GM12874 (cell line): ENCODE results near the gene KRT8.
A peak's percentile ranks its signal among the peaks of the same experiment; 100 is the strongest.

ENCODE experiments used
- TF ChIP-seq, protein P1 (sequence below): IDR thresholded peaks from 2 replicates; pipeline ENCODE4 v1.5.1; 2011; ENCODE audit warnings: low read depth, mild to moderate bottlenecking, control low read depth, low read length, moderate library complexity; ENCODE audit not compliant: insufficient read depth

KRT8 gene

DNA sequence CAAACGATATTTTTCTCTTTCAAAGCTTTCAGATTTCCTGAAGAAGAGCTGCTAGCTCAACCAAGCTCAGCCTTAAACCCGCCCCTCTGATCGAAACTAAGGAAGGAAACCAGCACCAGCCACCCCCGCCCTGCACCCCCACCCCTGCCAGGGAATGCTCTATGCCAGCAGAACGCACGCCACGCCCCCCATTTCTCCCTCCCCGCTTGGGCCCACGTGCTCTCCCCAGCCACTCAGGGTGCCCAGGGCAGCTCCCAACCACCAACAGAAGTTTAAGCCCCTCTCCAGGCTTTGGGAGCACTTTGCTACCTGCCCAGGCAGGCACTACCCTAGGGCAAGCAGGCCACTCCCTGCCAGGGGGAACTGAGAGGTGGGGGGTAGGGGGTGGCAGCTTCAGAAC, 37.2 kb downstream of the KRT8 start:
- TF ChIP-seq, protein P1, sequence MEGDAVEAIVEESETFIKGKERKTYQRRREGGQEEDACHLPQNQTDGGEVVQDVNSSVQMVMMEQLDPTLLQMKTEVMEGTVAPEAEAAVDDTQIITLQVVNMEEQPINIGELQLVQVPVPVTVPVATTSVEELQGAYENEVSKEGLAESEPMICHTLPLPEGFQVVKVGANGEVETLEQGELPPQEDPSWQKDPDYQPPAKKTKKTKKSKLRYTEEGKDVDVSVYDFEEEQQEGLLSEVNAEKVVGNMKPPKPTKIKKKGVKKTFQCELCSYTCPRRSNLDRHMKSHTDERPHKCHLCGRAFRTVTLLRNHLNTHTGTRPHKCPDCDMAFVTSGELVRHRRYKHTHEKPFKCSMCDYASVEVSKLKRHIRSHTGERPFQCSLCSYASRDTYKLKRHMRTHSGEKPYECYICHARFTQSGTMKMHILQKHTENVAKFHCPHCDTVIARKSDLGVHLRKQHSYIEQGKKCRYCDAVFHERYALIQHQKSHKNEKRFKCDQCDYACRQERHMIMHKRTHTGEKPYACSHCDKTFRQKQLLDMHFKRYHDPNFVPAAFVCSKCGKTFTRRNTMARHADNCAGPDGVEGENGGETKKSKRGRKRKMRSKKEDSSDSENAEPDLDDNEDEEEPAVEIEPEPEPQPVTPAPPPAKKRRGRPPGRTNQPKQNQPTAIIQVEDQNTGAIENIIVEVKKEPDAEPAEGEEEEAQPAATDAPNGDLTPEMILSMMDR, result no peak

DNA sequence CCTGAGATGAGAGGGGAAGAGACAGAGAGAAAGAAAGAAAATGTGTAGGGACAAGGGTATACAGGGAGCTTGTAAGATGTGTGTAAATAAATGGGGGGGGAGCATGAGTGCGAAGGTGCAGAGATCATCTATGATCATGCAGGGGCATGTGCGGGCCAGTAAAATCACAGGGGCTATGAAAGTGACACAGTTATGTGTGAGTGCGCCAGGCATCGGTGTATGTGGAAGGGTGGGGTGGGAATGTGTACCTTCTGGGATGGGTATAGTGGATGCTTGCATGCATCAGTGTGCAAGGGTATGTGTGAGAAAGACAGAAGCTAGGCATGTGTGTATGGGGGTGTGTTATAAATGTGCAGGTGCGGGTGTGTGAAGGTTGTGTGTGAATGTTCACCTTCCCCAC, 37.7 kb downstream of the KRT8 start:
- TF ChIP-seq, protein P1, result no peak

DNA sequence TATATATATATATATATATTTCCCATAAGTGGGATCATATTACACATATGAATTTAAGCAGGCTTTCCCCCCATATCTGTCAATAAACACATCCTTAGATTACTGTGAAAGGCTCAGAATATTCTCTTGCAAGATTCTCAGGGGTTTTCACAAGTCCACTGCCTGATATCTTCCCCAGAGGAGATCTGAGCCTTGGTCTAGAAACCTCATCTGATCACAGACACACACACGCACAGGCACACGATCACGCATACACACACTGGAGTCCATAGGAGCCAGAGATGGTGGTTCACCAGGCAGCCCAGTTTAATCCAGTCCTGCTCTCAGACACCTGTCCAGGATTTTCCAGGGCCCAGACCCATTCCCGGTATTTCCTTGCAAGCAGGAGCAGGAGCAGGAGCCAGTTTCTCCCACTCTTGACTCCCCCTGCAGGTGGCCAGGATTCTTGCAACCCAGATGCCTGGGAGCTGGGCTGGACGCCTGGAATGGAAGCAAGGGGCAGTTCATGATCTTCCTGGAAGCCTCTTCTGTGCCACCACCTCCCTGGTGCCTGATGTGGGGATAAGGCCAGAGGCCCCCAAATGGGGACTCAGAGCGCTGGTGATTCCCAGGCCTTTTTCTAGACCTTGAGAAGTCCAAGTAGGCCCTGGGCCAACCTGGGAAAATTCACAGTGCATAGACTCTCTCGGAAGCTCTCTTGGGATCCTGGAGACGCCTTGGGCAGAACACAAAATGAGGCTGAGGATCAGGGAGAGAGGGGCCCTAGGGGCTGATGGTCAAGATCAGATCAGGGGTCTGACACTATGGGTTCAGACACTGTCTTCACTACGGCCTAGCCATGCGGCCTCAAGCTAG, 39.6 kb downstream of the KRT8 start:
- TF ChIP-seq, protein P1, result peak; percentile 79

GRCh38 chr12:52862023-52862422, 42.9 kb downstream of the KRT8 start:
- TF ChIP-seq, protein P1, result no peak

DNA sequence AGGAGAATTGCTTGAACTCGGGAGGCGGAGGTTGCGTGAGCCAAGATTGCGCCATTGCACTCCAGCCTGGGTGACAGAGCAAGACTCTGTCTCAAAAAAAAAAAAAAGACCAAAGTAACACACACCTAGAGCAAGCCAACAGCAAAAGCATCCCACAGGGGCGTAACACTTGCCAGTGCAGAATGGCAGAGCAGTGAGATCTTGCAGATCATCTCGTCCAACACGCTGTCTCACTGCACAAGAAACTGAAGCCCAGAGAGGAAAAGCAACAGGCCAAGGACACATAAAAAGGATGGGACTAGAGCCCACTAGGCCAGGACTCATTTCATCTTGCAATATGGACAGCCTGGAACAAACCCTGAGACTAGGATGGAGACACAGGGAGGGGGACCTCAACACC, 43.4 kb downstream of the KRT8 start:
- TF ChIP-seq, protein P1, result no peak

GRCh38 chr12:52860102-52860823, 44.6 kb downstream of the KRT8 start:
- TF ChIP-seq, protein P1, result no peak

- TF ChIP-seq, protein P1, result no peak
Measured at GRCh38 chr12:52857500-52857899, 47.4 kb downstream of the KRT8 start.
